Fibroblast of lung (primary cell): Measurements from ENCODE around the gene TMEM259. TPM values are rescaled to one million over a fixed set of nuclear protein-coding genes. Genes with fewer than 3 reads are reported as not detected.

Source experiments
- DNase-seq, 2 donors: peaks; one replicate each; pipeline versions ENCODE4 v3.0.0 to v3.0.0-alpha.2; 2010; ENCODE audit warnings: low read depth in 2 of 2
- H2AFZ ChIP-seq: 2 replicates; pipeline ENCODE4 v1.5.1; 2012; ENCODE audit warnings: low read length, control low read depth, inconsistent platforms
- H3K27ac ChIP-seq: 2 replicates; pipeline ENCODE4 v1.5.1; 2011; ENCODE audit warnings: low read length, control low read depth; ENCODE audit not compliant: insufficient read depth
- H3K27me3 ChIP-seq: 2 replicates; pipeline ENCODE4 v1.5.1; 2011; ENCODE audit warnings: mild to moderate bottlenecking, low read length; ENCODE audit not compliant: control insufficient read depth, insufficient read depth
- H3K36me3 ChIP-seq: 2 replicates; pipeline ENCODE4 v1.5.1; 2011; ENCODE audit warnings: low read length; ENCODE audit not compliant: control insufficient read depth, insufficient read depth
- H3K4me1 ChIP-seq: 2 replicates; pipeline ENCODE4 v1.5.1; 2011; ENCODE audit warnings: low read length; ENCODE audit not compliant: control insufficient read depth, insufficient read depth; ENCODE audit errors: extremely low read depth
- H3K4me2 ChIP-seq: 2 replicates; pipeline ENCODE4 v1.5.1; 2011; ENCODE audit warnings: low read length, control low read depth; ENCODE audit not compliant: insufficient read depth; ENCODE audit errors: extremely low read depth
- H3K4me3 ChIP-seq, 4 experiments: fragments of 200-600 bp in 1 of 4; sonication (generic) in 1 of 4; replicated peaks in 1 of 4; 2 replicates each; pipeline ENCODE4 v1.5.1; 2011 to 2016; ENCODE audit warnings: low read length in 4 of 4, low read depth in 3 of 4, mild to moderate bottlenecking in 3 of 4, control low read depth in 2 of 4, inconsistent platforms in 1 of 4, mixed read lengths in 1 of 4; ENCODE audit not compliant: insufficient read depth in 1 of 4; ENCODE audit errors: control extremely low read depth in 1 of 4
- H3K79me2 ChIP-seq: 2 replicates; pipeline ENCODE4 v1.5.1; 2012; ENCODE audit warnings: mild to moderate bottlenecking, low read length, inconsistent platforms; ENCODE audit not compliant: control insufficient read depth, insufficient read depth
- H3K9ac ChIP-seq: 2 replicates; pipeline ENCODE4 v1.5.1; 2011; ENCODE audit warnings: mild to moderate bottlenecking, low read length, control low read depth; ENCODE audit not compliant: insufficient read depth
- H3K9me3 ChIP-seq: 2 replicates; pipeline ENCODE4 v1.5.1; 2012; ENCODE audit warnings: low read depth, low read length; ENCODE audit not compliant: control insufficient read depth, insufficient read depth
- H4K20me1 ChIP-seq: 2 replicates; pipeline ENCODE4 v1.5.1; 2011; ENCODE audit warnings: low read length; ENCODE audit not compliant: control insufficient read depth, insufficient read depth; ENCODE audit errors: extremely low read depth
- CTCF ChIP-seq, 2 donors: IDR thresholded peaks in 1 of 2; conservative IDR thresholded peaks in 1 of 2; 1 replicate in 1 of 2; 2 replicates in 1 of 2; pipeline ENCODE4 v1.5.1; 2011 to 2012; ENCODE audit warnings: low read length in 2 of 2, control low read depth in 1 of 2, inconsistent platforms in 1 of 2, low read depth in 1 of 2, mild to moderate bottlenecking in 1 of 2
- EZH2 ChIP-seq: IDR thresholded peaks from 2 replicates; pipeline ENCODE4 v1.5.1; 2012; ENCODE audit warnings: low read length, control low read depth, mild to moderate bottlenecking; ENCODE audit errors: missing control alignments
- polyA plus RNA-seq, 2 donors: library from polyadenylated mRNA; depleted of rRNA in 1 of 2; stranded (reverse) in 1 of 2; unstranded in 1 of 2; fragments of >200 nt; gene quantifications; 2 replicates each; pipeline ENCODE4 v1.2.1, GENCODE V29; 2011 to 2012; ENCODE audit warnings: missing spikeins in 1 of 2
- total RNA-seq: library from RNA; depleted of rRNA; stranded (reverse); fragments of >200 nt; gene quantifications from 2 replicates; pipeline ENCODE4 v1.2.1, GENCODE V29; 2014

Gene TMEM259
- total and polyA plus RNA-seq, 2 donors (not counting 1 experiment from before 2014, with no cell fraction given): 57.8 to 67.1 TPM

GRCh38 chr19:991932-992669, 28.8 kb downstream of the TMEM259 start:
- peaks cover 22% of the 10 kb centered on the region for H3K36me3 ChIP-seq
- peaks cover 11% of the 10 kb centered on the region for H3K27me3 ChIP-seq
- no peaks in the 10 kb centered on the region for H3K79me2 ChIP-seq
- H2AFZ ChIP-seq: no peak overlapping the region
- H3K27ac ChIP-seq: no peak overlapping the region
- no peaks in the 10 kb centered on the region for H4K20me1 ChIP-seq
- no peak for DNase-seq
- no peaks in the 10 kb centered on the region for H3K4me1 ChIP-seq
- H3K4me2 ChIP-seq: no peak overlapping the region
- H3K4me3 ChIP-seq: no peak overlapping the region
- TF ChIP-seq EZH2 (no peak), CTCF (conservative IDR thresholded peaks at IDR 0.05 in 1 of 2, IDR thresholded peaks at IDR 0.05 in 1 of 2; ENCODE audit: low read depth in 1 of 2, low read length in 2 of 2) (no peak)
- no peaks in the 10 kb centered on the region for H3K9me3 ChIP-seq
- H3K9ac ChIP-seq: no peak overlapping the region

GRCh38 chr19:991174-991931, 29.6 kb downstream of the TMEM259 start:
- DNase-seq: peak; percentile 22 to 60

More at GRCh38 chr19:991174-991931, 29.6 kb downstream of the TMEM259 start:
- TF ChIP-seq CTCF (conservative IDR thresholded peaks at IDR 0.05 in 1 of 2, IDR thresholded peaks at IDR 0.05 in 1 of 2; ENCODE audit: low read depth in 1 of 2, low read length in 2 of 2) (no peak), EZH2 (no peak)
- no peak overlapping the region for H2AFZ ChIP-seq
- H3K9me3 ChIP-seq: no peaks in the 10 kb centered on the region
- H3K36me3 ChIP-seq: peaks cover 23% of the 10 kb centered on the region
- H3K27me3 ChIP-seq: peaks cover 7% of the 10 kb centered on the region
- H4K20me1 ChIP-seq: no peaks in the 10 kb centered on the region
- H3K4me1 ChIP-seq: no peaks in the 10 kb centered on the region
- no peak overlapping the region for H3K4me3 ChIP-seq
- H3K27ac ChIP-seq: no peak overlapping the region
- no peaks in the 10 kb centered on the region for H3K79me2 ChIP-seq
- no peak overlapping the region for H3K9ac ChIP-seq
- H3K4me2 ChIP-seq: no peak overlapping the region
